GM19372 (cell line): Measurements from ENCODE around the gene PLCE1.
"Not testable (repeated sequence)": the region's sequence is repeated elsewhere in the genome, so short reads cannot be mapped to it uniquely, and the experiment has no call there.

Experiments
- ATAC-seq: cut with Tn5 transposase; IDR thresholded peaks from one replicate; pipeline ENCODE4 v1.9.1; 2021; ENCODE audit warnings: mild to moderate bottlenecking, low read depth, moderate library complexity; ENCODE audit not compliant: unreplicated experiment

Gene PLCE1

GRCh38 chr10:93993782-93994437, at the start of gene PLCE1:
Gene PLCE1 (plus strand): TSS chr10:93993931. CDS start chr10:94031047, 37,116 bp downstream.
- ATAC-seq = no peak

- ATAC-seq = no peak
These were observed 47.9 kb upstream of the PLCE1 start for GRCh38 chr10:93945819-93946218.

DNA sequence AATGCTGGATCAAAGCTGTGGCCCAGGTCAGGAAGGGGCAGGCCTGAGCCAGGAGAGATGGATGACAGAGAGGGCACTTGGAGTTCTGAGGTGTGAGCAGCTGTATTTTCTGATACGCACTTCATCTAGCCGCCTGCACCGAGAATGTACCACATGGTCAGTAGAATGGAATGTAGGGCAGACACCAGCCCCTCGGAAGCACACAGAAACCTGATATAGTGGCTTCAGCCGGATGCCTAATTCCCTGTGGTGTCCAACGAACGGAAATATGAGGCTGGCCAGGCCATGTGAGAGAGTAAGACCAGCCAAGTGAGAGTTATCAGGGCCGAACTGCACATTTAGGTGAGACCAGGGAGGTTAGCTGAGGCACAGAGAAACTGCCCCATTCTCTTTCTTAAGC, 46.7 kb upstream of the PLCE1 start:
- ATAC-seq = no peak

GRCh38 chr10:93947524-93947923, 46.2 kb upstream of the PLCE1 start:
- ATAC-seq = no peak

DNA sequence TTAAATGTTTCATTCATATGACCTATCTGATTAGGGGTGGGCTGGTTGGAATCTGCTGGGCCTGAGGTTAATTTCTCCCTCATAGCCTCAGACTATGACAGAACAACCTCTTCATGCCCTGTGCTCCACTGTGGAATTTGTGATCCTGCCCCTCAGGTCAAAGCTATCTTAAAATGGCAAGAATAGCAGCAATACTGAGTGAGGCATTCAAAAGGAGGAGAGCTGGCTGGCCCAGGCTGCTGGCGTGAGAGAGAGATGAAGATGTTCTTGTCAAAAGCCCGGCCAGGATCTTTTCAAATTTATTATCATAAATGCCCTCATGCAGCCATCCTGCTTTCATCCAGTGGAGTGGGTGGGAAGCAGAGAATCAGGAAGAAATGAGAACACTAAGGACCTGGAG, 41.8 kb upstream of the PLCE1 start:
- ATAC-seq = no peak

GRCh38 chr10:93954299-93954698, 39.4 kb upstream of the PLCE1 start:
- ATAC-seq = no peak

- no peak for ATAC-seq
These were observed 38.9 kb upstream of the PLCE1 start for GRCh38 chr10:93954726-93955363.

- no peak for ATAC-seq
These were observed 34.9 kb upstream of the PLCE1 start for GRCh38 chr10:93958834-93959233.

DNA sequence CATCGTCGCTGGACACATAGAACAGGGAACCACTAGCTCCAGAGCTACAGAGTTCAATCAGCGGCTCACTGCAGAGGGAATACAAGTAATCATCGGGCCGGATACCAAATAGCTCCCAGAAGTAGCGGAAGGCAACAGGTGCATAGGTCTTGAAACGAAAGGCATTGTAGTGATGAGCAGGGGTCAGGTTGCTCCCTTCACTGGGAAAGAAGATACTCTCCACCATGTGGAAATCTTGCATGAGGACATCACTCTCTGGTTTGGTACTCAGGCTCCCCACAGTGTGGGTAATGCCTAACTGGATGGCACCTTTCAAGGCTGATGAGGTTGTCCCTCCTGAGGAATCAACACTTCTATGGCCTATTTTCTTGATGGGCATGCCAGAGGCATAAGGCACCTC, 32.7 kb upstream of the PLCE1 start:
- ATAC-seq = not testable (repeated sequence)

DNA sequence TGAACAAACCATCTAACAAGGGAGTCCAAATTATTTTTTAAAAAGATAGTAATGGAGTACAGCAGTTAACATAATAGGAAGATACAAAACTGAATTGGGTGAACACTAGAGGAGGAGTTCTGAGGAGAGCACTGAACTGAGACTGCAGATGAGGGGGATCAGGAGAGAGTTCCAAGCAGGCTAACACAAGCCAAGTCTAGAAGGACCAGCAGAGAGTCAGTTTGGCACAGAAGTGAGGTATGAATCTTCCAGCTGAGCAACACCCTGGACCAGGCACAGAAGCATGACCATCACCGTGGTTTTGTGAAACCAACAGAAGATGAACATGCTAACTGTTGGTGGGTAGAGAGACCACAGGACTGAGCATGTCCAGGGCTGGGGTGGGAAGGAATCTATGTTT, 30.8 kb upstream of the PLCE1 start:
- ATAC-seq = no peak

- ATAC-seq = no peak
These were observed 30.3 kb upstream of the PLCE1 start for GRCh38 chr10:93963434-93963833.

- ATAC-seq = no peak
These were observed 27.8 kb upstream of the PLCE1 start for GRCh38 chr10:93965911-93966310.

DNA sequence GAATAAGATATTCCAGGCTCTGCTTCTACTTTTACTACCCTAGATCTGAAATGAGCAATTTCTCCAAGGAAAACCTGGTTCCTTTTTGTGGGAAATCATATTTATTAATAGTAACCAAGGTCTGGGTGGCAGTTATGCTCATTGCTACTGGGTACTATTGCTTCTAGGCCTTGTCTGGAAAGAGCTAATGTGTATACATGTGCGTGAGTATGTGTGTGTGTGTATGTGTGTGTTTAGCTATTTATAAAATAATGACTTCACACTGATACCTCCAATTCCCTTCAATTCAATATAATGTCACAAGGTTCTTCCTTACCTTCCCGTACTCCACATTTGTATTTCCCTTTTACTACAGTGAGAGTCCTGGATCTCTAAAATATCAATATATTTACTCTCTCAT, 26.0 kb upstream of the PLCE1 start:
- no peak for ATAC-seq

DNA sequence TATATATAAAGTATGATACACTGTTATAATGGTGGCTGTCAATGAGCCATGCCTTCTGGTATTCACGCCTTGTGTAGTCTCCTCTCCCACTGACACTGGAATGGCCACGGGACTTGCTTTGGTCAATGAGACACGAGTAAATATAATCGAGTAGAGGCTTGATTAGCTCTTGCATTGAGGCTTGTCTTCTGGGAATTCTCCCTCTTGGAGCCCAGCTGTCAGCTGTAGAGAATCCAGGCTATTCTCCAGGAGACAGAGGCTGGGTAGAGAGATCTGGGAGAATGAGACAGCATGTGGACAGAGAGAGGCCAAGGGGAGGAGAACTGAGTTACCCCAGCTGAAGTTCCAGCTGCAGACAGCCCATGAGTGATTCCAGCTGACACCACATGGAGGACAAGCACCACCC, 25.2 kb upstream of the PLCE1 start:
- no peak for ATAC-seq

GRCh38 chr10:93970433-93971010, 23.2 kb upstream of the PLCE1 start:
- ATAC-seq = not testable (repeated sequence)

- no peak for ATAC-seq
These were observed 19.8 kb upstream of the PLCE1 start for GRCh38 chr10:93973748-93974445.

- ATAC-seq = no peak
These were observed 16.3 kb upstream of the PLCE1 start for GRCh38 chr10:93977442-93977841.

GRCh38 chr10:93980486-93980885, 13.2 kb upstream of the PLCE1 start:
- ATAC-seq = no peak

DNA sequence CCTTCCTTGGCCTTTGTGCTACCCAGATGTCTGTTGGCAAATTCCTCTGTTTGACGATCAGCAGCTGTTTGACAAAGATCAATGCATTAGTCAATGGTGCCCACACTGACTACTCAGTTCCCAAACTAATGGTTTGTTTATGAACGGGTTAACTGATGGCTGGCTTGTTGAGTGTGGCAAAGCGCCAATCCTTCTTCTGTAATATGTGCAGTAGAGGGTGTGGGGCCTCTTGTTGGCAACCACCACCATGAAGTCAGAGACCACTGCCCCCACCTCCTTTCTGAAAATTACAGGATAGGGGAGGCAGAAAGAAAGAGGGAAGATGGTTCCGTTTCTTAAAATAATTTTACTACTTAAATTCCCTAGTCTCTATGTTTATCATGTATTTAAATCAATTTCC, 2.6 kb upstream of the PLCE1 start:
- ATAC-seq = no peak

GRCh38 chr10:93991596-93992284, 2.0 kb upstream of the PLCE1 start:
- no peak for ATAC-seq
